ENCODE data around the gene RSAD1. TPM values are rescaled to one million over a fixed set of nuclear protein-coding genes. Genes with fewer than 3 reads are reported as not detected.

The RSAD1 gene
- total RNA-seq, 4 donors from 2014 or later: 21.5 to 40.5 (median 26.5) TPM

GRCh38 chr17:50522766-50523165 is 44.1 kb downstream of the RSAD1 start:
- intact Hi-C loops (cut with DNase I; ENCODE audit: low total_unique reads): no loop called here
- H3K4me3 ChIP-seq (ENCODE audit: low read depth, poor library complexity, severe bottlenecking): no peak overlapping the region
- WGBS, 2 donors: 88 to 91% methylated on average over 10 of the region's 10 CpGs
- TF ChIP-seq POLR2A (IDR thresholded peaks at IDR 0.05) (no peak), CTCF (IDR thresholded peaks at IDR 0.05) (no peak)
- DNase-seq (ENCODE audit: low spot score in 2 of 2): no peak

GRCh38 chr17:50523208-50523607 is 44.5 kb downstream of the RSAD1 start:
- WGBS, 2 donors: 58 to 59% methylated on average over 2 of the region's 2 CpGs
- DNase-seq (ENCODE audit: low spot score in 2 of 2): no peak
- TF ChIP-seq POLR2A (IDR thresholded peaks at IDR 0.05): no peak
- TF ChIP-seq CTCF (IDR thresholded peaks at IDR 0.05): no peak
- no peak overlapping the region for H3K4me3 ChIP-seq (ENCODE audit: low read depth, poor library complexity, severe bottlenecking)
- intact Hi-C loops (cut with DNase I; ENCODE audit: low total_unique reads): no loop called here

- TF ChIP-seq POLR2A (IDR thresholded peaks at IDR 0.05) (no peak), CTCF (IDR thresholded peaks at IDR 0.05) (no peak)
- WGBS, 2 donors: 93 to 94% methylated on average over 18 of the region's 18 CpGs
- no peak for DNase-seq (ENCODE audit: low spot score in 2 of 2)
- H3K4me3 ChIP-seq (ENCODE audit: low read depth, poor library complexity, severe bottlenecking): no peak overlapping the region
- intact Hi-C loops (cut with DNase I; ENCODE audit: low total_unique reads): no loop called here
These were observed 46.2 kb downstream of the RSAD1 start for GRCh38 chr17:50524838-50525237.

GRCh38 chr17:50527155-50527762 is 48.6 kb downstream of the RSAD1 start:
- no peak overlapping the region for H3K4me3 ChIP-seq (ENCODE audit: low read depth, poor library complexity, severe bottlenecking)
- no peak for DNase-seq (ENCODE audit: low spot score in 2 of 2)
- TF ChIP-seq POLR2A (IDR thresholded peaks at IDR 0.05) (no peak), CTCF (IDR thresholded peaks at IDR 0.05) (no peak)
- intact Hi-C loops (cut with DNase I; ENCODE audit: low total_unique reads): no loop called here
- WGBS, 2 donors: 48 to 74% methylated on average over 4 to 5 of the region's 5 CpGs

GRCh38 chr17:50527949-50528474 is 49.4 kb downstream of the RSAD1 start:
- TF ChIP-seq POLR2A (IDR thresholded peaks at IDR 0.05): no peak
- TF ChIP-seq CTCF (IDR thresholded peaks at IDR 0.05): no peak
- no peak overlapping the region for H3K4me3 ChIP-seq (ENCODE audit: low read depth, poor library complexity, severe bottlenecking)
- no peak for DNase-seq (ENCODE audit: low spot score in 2 of 2)
- WGBS, 2 donors: 46 to 67% methylated on average over 4 of the region's 4 CpGs
- intact Hi-C loops (cut with DNase I; ENCODE audit: low total_unique reads): no loop called here

GRCh38 chr17:50529849-50530248 is 51.2 kb downstream of the RSAD1 start:
- intact Hi-C loops (cut with DNase I; ENCODE audit: low total_unique reads): loop anchor here (10.0 kb wide), 1 partner anchor 45 kb away; no protein-coding TSS in a partner anchor
- WGBS, 2 donors: 89 to 92% methylated on average over 7 of the region's 7 CpGs
- H3K4me3 ChIP-seq (ENCODE audit: low read depth, poor library complexity, severe bottlenecking): no peak overlapping the region
- DNase-seq (ENCODE audit: low spot score in 2 of 2): no peak
- TF ChIP-seq POLR2A (IDR thresholded peaks at IDR 0.05): no peak
- no peak for TF ChIP-seq CTCF (IDR thresholded peaks at IDR 0.05)
